ENCODE data around the gene NELFB. TPM values are rescaled to one million over a fixed set of nuclear protein-coding genes. Genes with fewer than 3 reads are reported as not detected.

Gene NELFB
- total RNA-seq, 4 donors from 2014 or later, result 29.8 to 39.1 (median 32.4) TPM

DNA sequence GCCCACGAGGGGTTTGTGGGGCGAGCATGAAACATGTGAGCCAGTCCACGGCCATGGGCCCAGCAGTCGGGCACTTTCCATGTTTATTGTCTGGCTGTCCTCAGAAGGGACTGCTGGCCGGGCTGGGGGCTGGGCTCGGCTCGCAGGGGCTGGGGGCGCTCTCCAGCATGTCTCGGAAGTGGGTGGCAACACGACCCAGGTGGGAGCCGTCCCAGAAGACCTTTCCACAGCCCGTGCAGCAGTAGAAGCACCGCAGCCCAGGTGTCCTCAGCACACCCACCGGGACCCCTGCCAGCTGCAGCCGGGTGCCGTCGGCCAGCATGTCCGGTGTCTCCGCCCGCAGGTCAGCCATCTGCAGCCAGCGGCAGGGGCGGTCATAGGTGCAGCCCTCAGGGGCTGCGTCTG, 51.7 kb downstream of the NELFB start:
- Histone ChIP-seq H3K4me3 (replicated peaks in 1 of 3) (no peak overlapping the region), H3K27me3 (no peaks in the 10 kb centered on the region), H3K27ac (peak overlapping the region in 2 of 3 donors; percentile 68 to 71), H3K36me3 (no peaks in the 10 kb centered on the region), H3K9me3 (no peaks in the 10 kb centered on the region), H3K4me1 (peaks cover 26 to 46% of the 10 kb centered on the region in 2 donors)
- TF ChIP-seq POLR2A (IDR thresholded peaks at IDR 0.05), result no peak
- no peak for TF ChIP-seq CTCF (IDR thresholded peaks at IDR 0.05)
- WGBS, 2 donors, result 33 to 38% methylated on average over 2 to 11 of the region's 23 CpGs
- peak in 1 of 2 donors; percentile 52 for DNase-seq
- intact Hi-C loops (cut with DNase I), result loop anchor here (5.0 kb wide), 1 partner anchor 90 kb away; no protein-coding TSS in a partner anchor

DNA sequence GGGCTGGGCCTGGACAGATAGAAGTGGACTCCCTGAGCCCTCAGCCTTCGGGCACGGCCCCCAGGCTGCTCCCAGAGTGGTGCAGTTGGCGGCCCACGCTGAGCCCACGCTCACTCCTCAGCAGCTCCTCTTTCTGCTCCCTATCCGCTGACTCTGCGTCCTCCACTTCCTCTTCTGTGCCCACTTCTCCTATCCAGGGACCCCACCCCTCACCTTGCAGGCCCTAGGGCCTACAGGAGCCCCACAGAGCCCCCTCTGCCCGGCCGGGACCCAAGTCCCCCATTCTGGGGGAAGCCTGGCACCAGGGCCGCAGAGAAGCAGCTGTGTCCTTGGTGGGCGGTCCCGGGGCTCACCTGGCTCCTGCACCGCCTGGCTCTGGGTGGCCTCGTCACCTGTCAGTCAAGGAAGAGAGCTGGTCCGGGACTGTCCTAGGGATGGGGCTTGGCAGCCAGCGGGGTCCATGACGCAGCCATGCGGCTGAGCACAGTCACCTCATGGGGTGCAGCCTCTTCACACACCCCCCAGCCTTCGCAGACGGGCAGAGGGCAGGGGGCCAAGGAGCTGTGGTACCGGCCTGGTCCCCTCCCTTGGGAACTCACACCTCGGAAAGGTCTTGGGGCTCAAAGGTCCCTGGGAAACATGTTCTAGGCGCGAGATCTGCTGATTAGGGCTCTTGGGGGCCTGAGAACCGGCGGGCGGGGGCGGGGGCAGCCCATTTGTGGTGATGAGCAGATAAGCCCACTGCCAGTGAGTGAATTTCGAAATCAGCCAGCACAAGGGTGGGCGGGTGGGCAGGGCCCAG, 52.3 kb downstream of the NELFB start:
- no peaks in the 10 kb centered on the region for H3K9me3 ChIP-seq
- peaks cover 26 to 45% of the 10 kb centered on the region in 2 donors for H3K4me1 ChIP-seq
- no peaks in the 10 kb centered on the region for H3K36me3 ChIP-seq
- intact Hi-C loops (cut with DNase I), result loop anchor here (5.0 kb wide), 1 partner anchor 90 kb away; no protein-coding TSS in a partner anchor
- DNase-seq, result peak in 1 of 2 donors; percentile 46
- no peak overlapping the region for H3K4me3 ChIP-seq (replicated peaks in 1 of 3)
- no peaks in the 10 kb centered on the region for H3K27me3 ChIP-seq
- no peak overlapping the region for H3K27ac ChIP-seq
- 39 to 46% methylated on average over 15 to 23 of the region's 30 CpGs for WGBS, 2 donors
- no peak for TF ChIP-seq CTCF (IDR thresholded peaks at IDR 0.05)
- no peak for TF ChIP-seq POLR2A (IDR thresholded peaks at IDR 0.05)

- Histone ChIP-seq H3K4me1 (peaks cover 21 to 39% of the 10 kb centered on the region in 2 donors), H3K9me3 (no peaks in the 10 kb centered on the region), H3K27me3 (no peaks in the 10 kb centered on the region), H3K36me3 (no peaks in the 10 kb centered on the region), H3K27ac (no peak overlapping the region), H3K4me3 (replicated peaks in 1 of 3) (no peak overlapping the region)
- TF ChIP-seq CTCF (IDR thresholded peaks at IDR 0.05) (no peak), POLR2A (IDR thresholded peaks at IDR 0.05) (no peak)
- intact Hi-C loops (cut with DNase I), result loop anchor here (5.0 kb wide), 1 partner anchor 89 kb away; no protein-coding TSS in a partner anchor
- no peak for DNase-seq
- WGBS, 2 donors, result 68 to 86% methylated on average over 11 to 20 of the region's 20 CpGs
Observed at GRCh38 chr9:137308057-137308619, 53.0 kb downstream of the NELFB start.

- Histone ChIP-seq H3K4me3 (replicated peaks in 1 of 3) (no peak overlapping the region), H3K36me3 (no peaks in the 10 kb centered on the region), H3K9me3 (no peaks in the 10 kb centered on the region), H3K27ac (no peak overlapping the region), H3K27me3 (no peaks in the 10 kb centered on the region), H3K4me1 (peaks cover 21 to 34% of the 10 kb centered on the region in 2 donors)
- intact Hi-C loops (cut with DNase I), result loop anchor here (5.0 kb wide), 1 partner anchor 88 kb away; no protein-coding TSS in a partner anchor
- WGBS, 2 donors, result 90 to 95% methylated on average over 8 to 9 of the region's 15 CpGs
- no peak for DNase-seq
- TF ChIP-seq CTCF (IDR thresholded peaks at IDR 0.05) (no peak), POLR2A (IDR thresholded peaks at IDR 0.05) (no peak)
Observed at GRCh38 chr9:137309368-137310188, 54.5 kb downstream of the NELFB start.

Measured in thyroid gland (tissue), 4 donors.